HG03354 (cell line): Measurements from ENCODE around the gene GOLGA8M.
"Not testable (repeated sequence)": the region's sequence is repeated elsewhere in the genome, so short reads cannot be mapped to it uniquely, and the experiment has no call there.

Experiments
- ATAC-seq: cut with Tn5 transposase; IDR thresholded peaks from one replicate; pipeline ENCODE4 v1.9.1; 2021; ENCODE audit warnings: mild to moderate bottlenecking; ENCODE audit not compliant: unreplicated experiment, poor library complexity, severe bottlenecking

The GOLGA8M gene, protein sequence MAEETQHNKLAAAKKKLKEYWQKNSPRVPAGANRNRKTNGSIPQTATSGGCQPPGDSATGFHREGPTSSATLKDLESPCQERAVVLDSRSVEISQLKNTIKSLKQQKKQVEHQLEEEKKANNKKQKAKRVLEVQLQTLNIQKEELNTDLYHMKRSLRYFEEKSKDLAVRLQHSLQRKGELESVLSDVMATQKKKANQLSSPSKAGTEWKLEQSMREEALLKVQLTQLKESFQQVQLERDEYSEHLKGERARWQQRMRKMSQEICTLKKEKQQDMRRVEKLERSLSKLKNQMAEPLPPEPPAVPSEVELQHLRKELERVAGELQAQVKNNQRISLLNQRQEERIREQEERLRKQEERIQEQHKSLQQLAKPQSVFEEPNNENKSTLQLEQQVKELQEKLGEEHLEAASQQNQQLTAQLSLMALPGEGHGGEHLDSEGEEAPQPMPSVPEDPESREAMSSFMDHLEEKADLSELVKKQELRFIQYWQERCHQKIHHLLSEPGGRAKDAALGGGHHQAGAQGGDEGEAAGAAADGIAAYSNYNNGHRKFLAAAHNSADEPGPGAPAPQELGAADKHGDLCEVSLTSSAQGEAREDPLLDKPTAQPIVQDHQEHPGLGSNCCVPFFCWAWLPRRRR

DNA sequence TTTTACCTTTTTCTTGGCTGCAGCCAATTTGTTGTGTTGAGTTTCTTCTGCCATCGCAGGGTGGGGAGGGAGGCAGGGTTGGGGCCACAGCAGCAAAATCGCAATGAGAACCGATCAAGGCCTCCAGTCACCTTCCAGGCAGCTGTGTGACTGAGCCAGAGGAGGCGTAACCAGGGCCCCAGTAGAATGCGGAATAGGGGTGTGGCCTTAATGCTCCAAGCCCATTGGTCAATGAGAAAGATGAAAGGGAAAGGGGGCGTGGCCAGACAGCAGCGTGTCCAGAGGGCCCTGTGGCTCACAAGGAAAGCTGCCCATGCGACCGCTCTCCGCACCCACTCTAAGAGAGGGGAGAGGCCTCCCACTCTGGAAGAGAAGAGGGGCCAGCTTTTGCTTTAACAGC, at the start of gene GOLGA8M:
TSS of gene GOLGA8M (minus strand) at position 152 of the 400 bp plus-strand sequence. CDS start at position 54, 98 bp downstream.
- not testable (repeated sequence) for ATAC-seq

DNA sequence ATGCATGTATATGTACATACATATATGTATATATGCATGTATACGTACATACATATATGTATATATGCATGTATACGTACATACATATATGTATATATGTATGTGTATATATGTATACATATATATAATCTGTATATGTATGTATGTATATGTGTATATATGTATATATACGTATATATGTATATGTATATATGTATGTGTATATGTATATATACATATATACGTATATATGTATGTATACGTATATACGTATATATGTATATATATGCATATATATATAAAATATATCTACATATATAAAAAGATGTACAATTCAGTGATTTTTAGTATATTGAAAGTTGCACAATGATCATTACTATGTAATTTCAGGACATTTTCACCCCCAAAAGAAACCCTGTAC, 30.7 kb upstream of the GOLGA8M start:
- ATAC-seq, result not testable (repeated sequence)

DNA sequence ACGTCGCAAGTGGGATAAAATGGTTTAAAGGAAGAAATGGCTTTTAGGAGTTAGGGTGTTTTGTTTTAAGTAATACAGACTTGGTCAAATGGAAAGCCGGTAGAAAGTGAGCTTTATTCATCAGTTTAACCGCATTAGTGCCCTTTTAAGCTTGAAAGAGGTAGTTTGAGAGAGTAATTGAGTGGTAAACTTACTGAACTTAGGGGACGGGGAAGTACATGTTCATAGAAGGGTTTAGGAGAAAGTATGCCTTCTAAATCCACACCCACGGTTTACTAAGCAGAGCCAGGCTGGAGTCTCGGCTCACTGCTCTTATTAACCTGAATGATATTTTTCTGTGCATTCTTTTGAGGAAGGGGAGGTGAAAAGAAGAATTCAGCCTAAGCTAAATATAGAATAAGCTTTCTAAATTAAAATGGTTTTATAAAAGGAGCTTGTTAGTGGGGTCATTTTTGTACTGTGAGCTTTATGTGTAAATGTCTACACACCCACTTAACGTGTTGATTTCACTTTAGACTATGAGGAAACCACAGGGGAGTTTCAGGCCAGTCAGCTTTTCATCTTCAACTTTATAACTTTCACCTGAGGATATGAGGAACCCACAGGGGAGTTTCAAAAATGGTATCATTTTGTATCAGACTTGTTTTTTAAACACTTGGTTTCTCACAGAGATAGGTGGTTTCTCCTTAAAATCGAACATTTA, 26.5 kb upstream of the GOLGA8M start:
- ATAC-seq, result peak; percentile 52

DNA sequence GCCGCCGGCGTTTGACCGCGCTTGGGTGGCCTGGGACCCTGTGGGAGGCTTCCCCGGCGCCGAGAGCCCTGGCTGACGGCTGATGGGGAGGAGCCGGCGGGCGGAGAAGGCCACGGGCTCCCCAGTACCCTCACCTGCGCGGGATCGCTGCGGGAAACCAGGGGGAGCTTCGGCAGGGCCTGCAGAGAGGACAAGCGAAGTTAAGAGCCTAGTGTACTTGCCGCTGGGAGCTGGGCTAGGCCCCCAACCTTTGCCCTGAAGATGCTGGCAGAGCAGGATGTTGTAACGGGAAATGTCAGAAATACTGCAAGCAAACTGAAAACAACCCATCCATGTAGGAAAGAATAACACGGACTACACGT, 26.0 kb upstream of the GOLGA8M start:
- ATAC-seq, result peak; percentile 41

DNA sequence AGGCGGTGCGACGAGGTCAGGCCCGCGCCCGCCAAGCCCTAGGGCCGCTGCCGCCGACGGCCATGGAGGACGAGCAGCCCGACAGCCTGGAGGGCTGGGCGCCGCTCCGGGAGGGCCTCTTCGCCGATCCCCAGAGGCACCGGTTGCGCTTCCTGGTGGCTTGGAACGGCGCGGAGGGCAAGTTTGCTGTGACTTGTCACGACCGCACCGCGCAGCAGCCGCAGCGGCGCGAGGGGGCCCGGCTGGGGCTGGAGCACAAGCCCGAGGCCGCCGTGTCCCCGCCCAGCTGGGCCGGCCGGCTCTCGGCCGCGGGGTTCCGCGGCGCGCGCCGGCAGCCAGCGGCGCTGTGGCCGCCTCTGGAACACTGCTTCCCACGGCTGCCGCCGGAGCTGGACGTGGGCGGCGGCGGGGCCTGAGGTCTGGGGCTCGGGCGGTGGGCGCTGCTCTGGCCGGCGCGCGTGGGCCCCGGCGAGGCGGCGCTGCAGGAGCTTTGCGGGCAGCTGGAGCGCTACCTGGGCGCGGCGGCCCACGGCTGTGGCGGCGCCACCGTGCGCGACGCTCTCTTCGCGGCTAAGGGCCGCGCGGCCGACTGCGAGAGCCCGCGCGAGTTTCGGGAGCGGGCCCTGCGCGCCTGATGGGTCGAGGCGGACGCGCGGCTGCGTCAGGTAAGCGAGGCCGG, 25.4 kb upstream of the GOLGA8M start:
- ATAC-seq, result peak; percentile 70

DNA sequence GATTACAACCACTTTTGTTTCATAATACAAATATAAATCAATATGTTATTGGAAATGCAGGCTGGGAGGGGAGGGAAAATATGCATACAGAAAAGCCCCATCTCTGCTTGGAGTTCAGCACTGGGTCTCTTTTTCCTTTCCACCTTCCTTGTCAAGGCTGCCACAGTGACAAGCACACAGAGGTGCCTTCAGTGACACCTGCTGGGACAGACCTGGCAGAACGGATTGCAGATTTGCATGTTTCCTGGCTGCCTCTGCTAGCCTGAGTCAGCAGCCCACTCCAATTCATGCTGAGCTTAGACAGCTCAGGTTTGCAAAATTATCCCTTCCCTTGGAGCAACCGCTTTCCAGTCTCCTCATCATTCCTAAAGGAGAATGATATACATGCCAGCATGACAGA, 15.8 kb upstream of the GOLGA8M start:
- ATAC-seq, result not testable (repeated sequence)

DNA sequence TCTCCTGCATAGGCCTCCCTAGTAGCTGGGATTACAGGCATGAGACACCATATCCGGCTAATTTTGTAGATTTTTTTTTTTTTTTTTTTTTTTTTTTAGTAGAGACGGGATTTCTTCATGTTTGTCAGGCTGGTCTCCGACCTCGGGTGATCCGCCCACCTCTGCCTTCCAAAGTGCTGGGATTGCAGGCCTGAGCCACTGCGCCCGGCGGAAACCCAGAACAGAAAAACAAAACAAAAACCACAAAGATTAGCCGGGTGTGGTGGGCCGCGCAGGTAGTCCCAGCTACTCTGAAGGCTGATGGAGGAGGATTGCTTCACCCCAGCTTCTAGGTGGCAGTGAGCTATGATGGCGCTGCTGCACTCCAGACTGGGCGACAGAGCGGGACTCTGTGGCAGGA, 14.8 kb upstream of the GOLGA8M start:
- not testable (repeated sequence) for ATAC-seq

DNA sequence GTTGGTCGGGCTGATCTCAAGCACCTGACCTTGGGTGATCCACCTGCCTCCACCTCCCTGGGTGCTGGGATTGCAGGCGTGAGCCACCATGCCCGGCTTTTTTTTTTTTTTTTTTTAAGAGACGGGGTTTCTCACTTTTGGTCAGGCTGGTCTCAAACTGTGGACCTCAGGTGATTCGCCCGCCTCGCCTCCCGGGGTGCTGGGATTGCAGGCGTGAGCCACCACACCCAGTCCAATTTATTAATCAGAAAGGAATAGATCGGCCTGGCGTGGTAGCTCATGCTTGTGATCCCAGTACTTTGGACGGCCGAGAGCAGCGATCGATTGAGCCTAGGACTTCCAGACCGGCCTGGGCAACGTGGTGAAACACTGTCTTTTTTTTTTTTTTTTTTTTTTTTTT, 13.9 kb upstream of the GOLGA8M start:
- no peak for ATAC-seq

DNA sequence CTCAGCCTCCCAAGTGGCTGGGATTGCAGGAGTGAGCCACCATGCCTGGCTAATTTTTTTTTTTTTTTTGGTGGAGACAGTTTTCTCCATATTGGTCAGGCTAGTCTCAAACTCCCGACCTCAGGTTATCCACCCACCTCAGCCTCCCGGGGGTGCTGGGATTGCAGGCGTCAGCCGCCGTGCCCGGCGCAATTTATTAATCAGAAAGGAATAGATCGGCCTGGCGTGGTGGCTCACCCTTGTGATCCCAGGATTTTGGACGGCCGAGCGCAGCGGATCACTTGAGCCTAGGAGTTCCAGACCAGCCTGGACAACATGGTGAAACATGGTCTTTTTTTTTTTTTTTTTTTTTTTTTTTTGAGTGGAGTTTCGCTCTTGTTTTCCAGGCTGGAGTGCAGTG, 13.3 kb upstream of the GOLGA8M start:
- ATAC-seq, result no peak

DNA sequence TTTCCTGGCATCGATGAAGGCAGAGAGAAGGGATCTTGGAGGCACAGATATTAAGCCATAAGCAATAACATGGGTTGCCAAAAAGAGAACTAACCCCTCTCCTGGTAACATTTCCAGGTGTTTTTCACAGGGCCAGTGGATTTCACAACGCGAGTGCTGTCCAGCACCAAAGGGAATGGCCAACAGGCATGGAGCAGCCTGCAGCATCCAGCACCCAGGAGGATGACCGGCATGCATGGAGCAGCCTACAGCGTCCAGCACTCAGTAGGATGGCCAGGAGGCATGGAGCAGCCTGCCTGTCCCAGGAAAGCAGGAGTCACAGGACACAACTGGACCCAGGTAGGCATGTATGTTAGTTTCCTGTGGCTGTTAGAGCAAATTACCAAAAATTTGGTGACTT, 11.8 kb upstream of the GOLGA8M start:
- ATAC-seq, result not testable (repeated sequence)

DNA sequence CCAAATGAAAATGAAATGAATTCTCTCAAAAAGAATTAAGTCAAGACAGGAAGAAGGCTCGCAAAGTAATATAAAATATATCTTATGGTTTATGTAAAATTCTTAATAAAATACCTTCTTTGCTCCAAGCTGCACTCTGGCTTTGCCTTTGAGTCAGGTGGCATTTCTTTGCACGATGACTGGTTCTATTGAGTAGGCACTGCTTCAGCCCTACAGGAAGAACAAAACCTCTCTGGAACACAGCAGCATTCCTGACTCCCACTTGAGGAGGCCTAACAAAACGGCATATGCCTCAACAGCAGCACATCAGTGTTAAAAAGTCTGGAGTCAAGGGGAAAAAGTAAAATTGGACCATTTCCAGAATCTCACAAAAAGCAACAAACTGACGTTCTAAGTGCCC, 7.4 kb upstream of the GOLGA8M start:
- not testable (repeated sequence) for ATAC-seq

DNA sequence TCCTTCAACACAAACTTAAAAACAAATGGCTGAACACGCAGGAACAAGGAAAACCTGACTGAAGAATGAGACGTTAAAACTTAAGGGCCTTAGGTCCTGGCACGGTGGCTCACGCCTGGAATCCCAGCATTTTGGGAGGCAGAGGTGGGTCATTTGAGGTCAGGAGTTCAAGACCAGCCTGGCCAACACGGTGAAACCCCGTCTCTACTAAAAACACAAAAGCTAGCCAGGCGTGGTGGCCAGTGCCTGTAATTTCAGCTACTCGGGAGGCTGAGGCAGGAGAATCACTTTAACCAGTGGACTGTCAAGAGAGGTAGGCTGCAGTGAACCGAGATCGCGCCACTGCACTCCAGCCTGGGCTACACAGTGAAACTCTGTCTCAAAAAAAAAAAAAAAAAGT, 6.4 kb upstream of the GOLGA8M start:
- not testable (repeated sequence) for ATAC-seq

DNA sequence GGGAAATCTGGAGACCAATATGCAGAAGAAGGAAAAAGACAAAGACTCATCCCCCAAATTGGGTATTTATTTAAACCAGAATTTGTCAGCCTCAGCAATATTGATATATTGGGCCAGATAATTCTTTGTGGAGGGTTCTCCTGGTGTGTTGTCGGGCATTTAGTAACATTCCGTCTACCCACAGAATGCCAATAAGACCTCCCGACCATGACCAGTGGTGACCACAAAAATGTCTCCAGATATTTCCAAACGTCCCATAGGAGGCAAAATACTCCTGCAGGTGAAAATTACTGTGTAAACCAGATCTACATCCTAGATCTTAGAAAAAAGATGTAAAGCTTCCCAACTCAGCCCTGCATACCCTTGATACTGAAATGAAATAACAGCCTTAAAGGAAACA, 2.0 kb upstream of the GOLGA8M start:
- not testable (repeated sequence) for ATAC-seq

DNA sequence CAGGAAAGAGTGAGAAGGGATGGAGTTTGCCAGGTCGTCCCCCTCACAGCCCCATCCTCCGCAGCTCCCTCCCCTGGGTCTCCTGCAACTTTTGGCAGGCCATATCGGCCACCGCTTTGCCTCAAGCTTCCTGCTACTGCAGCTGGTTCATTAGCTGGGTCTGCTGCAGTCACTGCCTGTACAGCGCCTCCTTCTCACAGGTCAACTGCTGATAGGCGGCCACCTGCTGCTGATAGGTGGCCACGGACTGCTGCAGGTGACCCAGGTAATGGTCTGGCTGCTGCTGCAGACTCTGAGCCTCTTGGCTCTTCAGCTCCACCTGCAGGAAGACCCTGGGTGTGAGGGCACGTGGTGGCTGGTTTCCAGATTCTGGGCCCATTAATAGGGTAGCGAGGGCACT, 8.3 kb downstream of the GOLGA8M start:
- ATAC-seq, result not testable (repeated sequence)

DNA sequence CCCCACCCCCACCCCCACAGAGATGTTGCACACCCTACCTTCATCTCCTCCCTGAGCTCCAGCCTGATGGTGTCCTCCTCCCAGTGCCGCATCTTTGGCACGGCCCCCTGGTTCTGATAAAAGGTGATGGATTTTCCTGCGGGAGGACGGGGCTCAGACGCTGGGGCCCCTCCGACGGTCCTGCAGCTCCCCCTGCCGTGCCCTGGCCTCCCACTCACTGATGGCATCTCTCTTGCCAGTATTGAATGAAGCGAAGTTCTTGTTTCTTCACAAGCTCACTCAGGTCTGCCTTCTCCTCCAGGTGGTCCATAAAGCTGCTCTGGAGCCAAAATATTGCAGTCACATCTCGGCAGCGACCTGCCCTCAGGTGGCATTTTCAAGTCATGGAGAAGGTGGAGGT, 9.8 kb downstream of the GOLGA8M start:
- ATAC-seq, result not testable (repeated sequence)

DNA sequence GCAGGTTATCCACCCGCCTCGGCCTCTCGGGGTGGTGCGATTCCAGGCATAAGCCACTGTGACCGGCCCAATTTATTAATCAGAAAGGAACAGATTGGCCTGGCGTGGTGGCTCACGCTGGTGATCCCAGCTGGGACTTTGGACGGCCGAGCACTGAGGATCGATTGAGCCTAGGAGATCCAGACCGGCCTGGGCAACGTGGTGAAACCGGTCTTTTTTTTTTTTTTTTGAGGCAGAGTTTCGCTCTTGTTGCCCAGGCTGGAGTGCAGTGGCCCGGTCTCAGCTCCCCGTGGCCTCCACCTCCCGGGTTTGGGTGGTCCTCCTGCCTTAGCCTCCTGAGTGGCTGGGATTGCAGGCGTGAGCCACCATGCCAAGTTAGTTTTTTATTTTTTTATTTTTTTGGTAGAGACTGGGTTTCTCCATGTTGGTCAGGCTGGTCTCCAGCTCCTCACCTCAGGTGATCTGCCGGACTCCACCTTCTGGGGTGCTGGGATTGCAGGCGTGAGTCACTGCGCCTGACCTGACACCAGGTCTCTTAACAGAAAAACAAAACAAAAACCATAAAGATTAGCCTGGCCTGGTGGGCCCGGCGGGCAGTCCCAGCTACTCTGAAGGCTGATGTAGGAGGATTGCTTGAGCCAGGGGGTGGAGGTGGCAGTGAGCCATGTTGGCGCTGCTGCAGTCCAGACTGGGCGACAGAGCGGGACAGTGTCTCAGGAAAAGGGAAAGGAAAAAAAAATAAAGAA, 18.0 kb downstream of the GOLGA8M start:
- not testable (repeated sequence) for ATAC-seq

DNA sequence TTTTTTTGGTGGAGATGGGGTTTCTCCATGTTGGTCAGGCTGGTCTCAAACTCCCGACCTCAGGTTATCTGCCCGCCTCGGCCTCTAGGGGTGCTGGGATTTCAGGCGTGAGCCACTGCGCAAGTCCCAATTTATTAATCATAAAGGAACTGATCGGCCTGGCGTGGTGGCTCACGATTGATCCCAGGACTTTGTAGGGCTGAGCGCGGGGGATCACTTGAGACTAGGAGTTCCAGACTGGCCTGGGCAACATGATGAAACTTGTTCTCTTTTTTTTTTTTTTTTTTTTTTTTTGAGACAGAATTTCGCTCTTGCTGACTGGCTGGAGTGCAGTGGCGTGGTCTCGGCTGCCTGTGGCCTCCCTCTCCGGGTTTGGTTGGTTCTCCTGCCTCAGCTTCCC, 19.2 kb downstream of the GOLGA8M start:
- ATAC-seq, result not testable (repeated sequence)

DNA sequence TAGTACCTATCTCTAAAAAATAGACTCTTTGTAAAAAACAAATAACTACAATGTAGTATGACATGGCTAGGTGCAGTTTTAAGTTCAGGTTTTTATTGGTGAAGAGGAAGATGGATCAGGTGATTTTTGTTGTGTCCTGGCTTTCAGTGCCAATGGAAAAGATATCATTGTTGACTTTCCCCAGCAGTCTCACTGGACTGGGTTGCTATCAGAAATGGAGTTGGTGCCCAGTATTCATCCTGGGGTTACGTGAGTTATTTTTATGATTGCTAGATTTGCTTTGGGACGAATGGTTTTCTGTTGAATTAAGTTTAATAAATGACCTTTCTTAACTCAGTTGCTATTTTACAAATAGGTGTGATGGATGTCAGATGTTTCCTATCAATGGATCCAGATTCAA, 38.7 kb downstream of the GOLGA8M start:
- not testable (repeated sequence) for ATAC-seq

DNA sequence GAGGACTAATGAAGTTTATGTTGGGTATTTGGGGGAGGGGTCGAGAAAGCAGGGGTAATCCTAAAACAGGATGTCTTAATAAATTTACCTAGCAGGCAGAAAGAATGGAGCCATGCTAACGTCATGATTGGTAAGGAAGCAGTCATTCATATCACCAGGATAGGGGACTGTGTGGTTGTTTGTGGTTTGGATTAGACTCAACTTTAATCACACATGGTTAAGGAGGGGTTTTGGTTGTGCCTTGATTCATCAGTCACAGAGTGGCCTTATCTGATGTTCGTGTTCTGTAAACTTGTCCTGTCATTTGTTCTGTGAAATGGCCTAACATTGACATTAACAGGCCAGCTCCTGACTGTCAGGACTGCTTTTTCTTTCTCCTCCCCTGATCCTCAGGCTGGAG, 40.1 kb downstream of the GOLGA8M start:
- not testable (repeated sequence) for ATAC-seq
